Mononuclear cell (primary cell): ENCODE results near the gene EYA2. TPM values are rescaled to one million over a fixed set of nuclear protein-coding genes. Genes with fewer than 3 reads are reported as not detected.
"Not testable (repeated sequence)": the region's sequence is repeated elsewhere in the genome, so short reads cannot be mapped to it uniquely, and the experiment has no call there.

Experiments used
- H3K27me3 ChIP-seq: 2 replicates; pipeline ENCODE4 v1.6.0; 2011; ENCODE audit warnings: low read length, control low read depth; ENCODE audit not compliant: insufficient read depth
- H3K4me1 ChIP-seq: 2 replicates; pipeline ENCODE4 v1.5.1; 2011; ENCODE audit warnings: mild to moderate bottlenecking, low read length, control low read depth; ENCODE audit not compliant: insufficient read depth
- H3K4me3 ChIP-seq: 2 replicates; pipeline ENCODE4 v1.5.1; 2011; ENCODE audit warnings: mild to moderate bottlenecking, low read length, moderate library complexity
- H3K9me3 ChIP-seq: 2 replicates; pipeline ENCODE4 v1.5.1; 2011; ENCODE audit warnings: low read depth, mild to moderate bottlenecking, control low read depth, low read length
- total RNA-seq: library from RNA; depleted of rRNA; stranded (reverse); fragments of >200 nt; gene quantifications from one replicate; pipeline ENCODE4 v1.2.3, GENCODE V29; 2012

Gene EYA2
- total RNA-seq, 1 donor: 0.10 TPM

- H3K27me3 ChIP-seq: no peaks in the 10 kb centered on the region
- no peaks in the 10 kb centered on the region for H3K4me1 ChIP-seq
- no peaks in the 10 kb centered on the region for H3K9me3 ChIP-seq
- no peak overlapping the region for H3K4me3 ChIP-seq
Observed at GRCh38 chr20:46905364-46906125, 10.9 kb downstream of the EYA2 start.

GRCh38 chr20:46913329-46914044 is 18.8 kb downstream of the EYA2 start:
- H3K4me3 ChIP-seq: no peak overlapping the region
- no peaks in the 10 kb centered on the region for H3K27me3 ChIP-seq
- no peaks in the 10 kb centered on the region for H3K4me1 ChIP-seq
- H3K9me3 ChIP-seq: no peaks in the 10 kb centered on the region

GRCh38 chr20:46914789-46915379 is 20.2 kb downstream of the EYA2 start:
- Histone ChIP-seq H3K9me3 (no peaks in the 10 kb centered on the region), H3K27me3 (no peaks in the 10 kb centered on the region), H3K4me1 (no peaks in the 10 kb centered on the region), H3K4me3 (no peak overlapping the region)

- H3K27me3 ChIP-seq: no peaks in the 10 kb centered on the region
- no peak overlapping the region for H3K4me3 ChIP-seq
- H3K4me1 ChIP-seq: no peaks in the 10 kb centered on the region
- H3K9me3 ChIP-seq: no peaks in the 10 kb centered on the region
Observed at GRCh38 chr20:46915575-46916257, 21.1 kb downstream of the EYA2 start.

- H3K4me3 ChIP-seq: no peak overlapping the region
- H3K4me1 ChIP-seq: no peaks in the 10 kb centered on the region
- no peaks in the 10 kb centered on the region for H3K27me3 ChIP-seq
- H3K9me3 ChIP-seq: no peaks in the 10 kb centered on the region
Observed at GRCh38 chr20:46916258-46916603, 21.6 kb downstream of the EYA2 start.

- no peaks in the 10 kb centered on the region for H3K4me1 ChIP-seq
- no peaks in the 10 kb centered on the region for H3K9me3 ChIP-seq
- no peaks in the 10 kb centered on the region for H3K27me3 ChIP-seq
- H3K4me3 ChIP-seq: no peak overlapping the region
Observed at GRCh38 chr20:46917155-46917554, 22.5 kb downstream of the EYA2 start.

GRCh38 chr20:46920114-46920513 is 25.5 kb downstream of the EYA2 start:
- H3K4me3 ChIP-seq: no peak overlapping the region
- H3K9me3 ChIP-seq: no peaks in the 10 kb centered on the region
- H3K4me1 ChIP-seq: no peaks in the 10 kb centered on the region
- H3K27me3 ChIP-seq: no peaks in the 10 kb centered on the region

GRCh38 chr20:46922841-46923240 is 28.2 kb downstream of the EYA2 start:
- not testable (repeated sequence) for H3K9me3 ChIP-seq, H3K4me3 ChIP-seq, H3K27me3 ChIP-seq, H3K4me1 ChIP-seq

GRCh38 chr20:46923550-46923949 is 28.9 kb downstream of the EYA2 start:
- Histone ChIP-seq H3K4me1 (no peaks in the 10 kb centered on the region), H3K27me3 (no peaks in the 10 kb centered on the region), H3K4me3 (no peak overlapping the region), H3K9me3 (no peaks in the 10 kb centered on the region)

GRCh38 chr20:46928580-46929132 is 34.0 kb downstream of the EYA2 start:
- Histone ChIP-seq H3K9me3 (no peaks in the 10 kb centered on the region), H3K4me3 (no peak overlapping the region), H3K4me1 (no peaks in the 10 kb centered on the region), H3K27me3 (no peaks in the 10 kb centered on the region)

- H3K4me3 ChIP-seq: no peak overlapping the region
- H3K4me1 ChIP-seq: no peaks in the 10 kb centered on the region
- H3K9me3 ChIP-seq: no peaks in the 10 kb centered on the region
- H3K27me3 ChIP-seq: no peaks in the 10 kb centered on the region
Observed at GRCh38 chr20:46929902-46930301, 35.3 kb downstream of the EYA2 start.

GRCh38 chr20:46930640-46931339 is 36.1 kb downstream of the EYA2 start:
- H3K9me3 ChIP-seq: no peaks in the 10 kb centered on the region
- no peak overlapping the region for H3K4me3 ChIP-seq
- no peaks in the 10 kb centered on the region for H3K4me1 ChIP-seq
- H3K27me3 ChIP-seq: no peaks in the 10 kb centered on the region

GRCh38 chr20:46931699-46932098 is 37.1 kb downstream of the EYA2 start:
- no peaks in the 10 kb centered on the region for H3K4me1 ChIP-seq
- no peaks in the 10 kb centered on the region for H3K9me3 ChIP-seq
- H3K27me3 ChIP-seq: no peaks in the 10 kb centered on the region
- H3K4me3 ChIP-seq: no peak overlapping the region

GRCh38 chr20:46932439-46932838 is 37.8 kb downstream of the EYA2 start:
- H3K4me1 ChIP-seq, H3K4me3 ChIP-seq, H3K9me3 ChIP-seq, H3K27me3 ChIP-seq: not testable (repeated sequence)
